PC-3 (cell line): ENCODE results near the gene DHRS1. TPM values are rescaled to one million over a fixed set of nuclear protein-coding genes. Genes with fewer than 3 reads are reported as not detected.

ENCODE experiments used
- ATAC-seq: fragments of 200-7000 bp; cut with Tn5 transposase; 2 replicates; pipeline ENCODE4 v1.9.1; 2020; ENCODE audit warnings: mild to moderate bottlenecking, moderate library complexity
- BruUV-seq: library from RNA; stranded (reverse); fragments of 400-500 nt; replicated peaks from 2 replicates; lab custom pipeline; 2021; lab: Mats Ljungman, UMichigan
- CTCF ChIA-PET: fragments of 300-600 bp; sonication (Branson Sonifier 250); formaldehyde crosslinking; loops from one replicate; lab custom pipeline; 2022; ENCODE audit warnings: antibody characterized with exemption; lab: Charles Lee
- POLR2A ChIA-PET: fragments of 300-600 bp; sonication (Branson Sonifier 250); formaldehyde crosslinking; loops from one replicate; lab custom pipeline; 2022; ENCODE audit warnings: antibody characterized with exemption; ENCODE audit not compliant: unreplicated experiment; lab: Charles Lee
- DNase-seq: peaks from one replicate; pipeline ENCODE4 v3.0.0-alpha.2; 2015
- H2AFZ ChIP-seq: fragments of 300-600 bp; sonication (generic); 2 replicates; pipeline ENCODE4 v1.6.0; 2016; ENCODE audit warnings: antibody characterized with exemption, low read length
- H3F3A ChIP-seq: fragments of 300-600 bp; sonication (generic); one replicate; pipeline ENCODE4 v1.6.0; 2017; ENCODE audit warnings: antibody characterized with exemption, low read length, control low read depth, mild to moderate bottlenecking; ENCODE audit not compliant: unreplicated experiment
- H3K27ac ChIP-seq: fragments of 300-600 bp; sonication (generic); 2 replicates; pipeline ENCODE4 v1.5.1; 2016; ENCODE audit warnings: mild to moderate bottlenecking, low read length
- H3K27me3 ChIP-seq: fragments of 300-600 bp; sonication (generic); 2 replicates; pipeline ENCODE4 v1.6.1; 2016; ENCODE audit warnings: low read length, mixed read lengths
- H3K36me3 ChIP-seq: fragments of 300-600 bp; sonication (generic); 2 replicates; pipeline ENCODE4 v1.6.1; 2016; ENCODE audit warnings: low read depth, mixed run types, low read length, mixed read lengths
- H3K4me1 ChIP-seq: fragments of 300-600 bp; sonication (generic); 2 replicates; pipeline ENCODE4 v1.5.1; 2016; ENCODE audit warnings: low read length; ENCODE audit not compliant: insufficient read depth
- H3K4me2 ChIP-seq: fragments of 300-600 bp; sonication (generic); 2 replicates; pipeline ENCODE4 v1.6.0; 2016; ENCODE audit warnings: low read length
- H3K4me3 ChIP-seq: fragments of 300-600 bp; sonication (generic); 2 replicates; pipeline ENCODE4 v1.5.1; 2016; ENCODE audit warnings: mild to moderate bottlenecking, low read length, mixed read lengths
- H3K79me2 ChIP-seq: fragments of 300-600 bp; sonication (generic); 2 replicates; pipeline ENCODE4 v1.6.1; 2017; ENCODE audit warnings: low read length, mixed read lengths
- H3K9ac ChIP-seq: fragments of 300-600 bp; sonication (generic); 2 replicates; pipeline ENCODE4 v1.6.0; 2016; ENCODE audit warnings: mild to moderate bottlenecking, low read length
- H3K9me2 ChIP-seq: fragments of 300-600 bp; sonication (generic); replicated peaks from 2 replicates; pipeline ENCODE4 v1.6.1; 2016; ENCODE audit warnings: mixed run types, low read length, mixed read lengths
- H3K9me3 ChIP-seq: fragments of 300-600 bp; sonication (generic); 2 replicates; pipeline ENCODE4 v1.6.1; 2016; ENCODE audit warnings: low read length, mixed read lengths
- H4K20me1 ChIP-seq: fragments of 300-600 bp; sonication (generic); 2 replicates; pipeline ENCODE4 v1.6.1; 2016; ENCODE audit warnings: low read length, mixed read lengths
- CTCF ChIP-seq: fragments of 300-600 bp; sonication (generic); conservative IDR thresholded peaks from 2 replicates; pipeline ENCODE4 v1.5.1; 2017; ENCODE audit warnings: antibody characterized with exemption, low read depth, mild to moderate bottlenecking, low read length
- EZH2 ChIP-seq: fragments of 300-600 bp; sonication (generic); IDR thresholded peaks from one replicate; pipeline ENCODE4 v1.6.1; 2017; ENCODE audit warnings: antibody characterized with exemption, mild to moderate bottlenecking, low read length; ENCODE audit not compliant: unreplicated experiment
- EZH2phosphoT487 ChIP-seq: fragments of 300-600 bp; sonication (generic); IDR thresholded peaks from 2 replicates; pipeline ENCODE4 v1.6.1; 2018; ENCODE audit warnings: mild to moderate bottlenecking, antibody characterized with exemption, low read length, borderline replicate concordance
- intact Hi-C: fragments of 100-400 bp; cut with micrococcal nuclease; formaldehyde crosslinking; loops from 2 replicates; pipeline ENCODE4 v1.9.0; 2023
- total RNA-seq: library from RNA; depleted of rRNA; stranded (reverse); fragments of >200 nt; gene quantifications from 2 replicates; pipeline ENCODE4 v1.2.3, GENCODE V29; 2014

DHRS1 gene
- total RNA-seq, 1 experiment from 2014 or later = 15.9 TPM

- ATAC-seq (no peak), DNase-seq (no peak)
- Histone ChIP-seq H3K4me2 (no peak overlapping the region), H3K36me3 (no peaks in the 10 kb centered on the region), H3K4me1 (no peaks in the 10 kb centered on the region), H3K27me3 (no peaks in the 10 kb centered on the region), H3K27ac (no peak overlapping the region), H3K9me3 (no peaks in the 10 kb centered on the region), H3K79me2 (no peaks in the 10 kb centered on the region), H3K4me3 (no peak overlapping the region), H3F3A (no peaks in the 10 kb centered on the region), H3K9me2 (no peaks in the 10 kb centered on the region), H4K20me1 (no peaks in the 10 kb centered on the region), H3K9ac (no peak overlapping the region), H2AFZ (no peak overlapping the region)
- CTCF ChIA-PET = interaction anchor here (0.6 kb wide), 1 partner anchor 77 kb away, joined by 5 read pairs; no protein-coding TSS in a partner anchor
- no TSS peak for BruUV-seq
- TF ChIP-seq EZH2 (no peak), EZH2phosphoT487 (no peak), CTCF (no peak)
- intact Hi-C loops = no loop called here
- POLR2A ChIA-PET = no interaction called here
These were observed 23.1 kb upstream of the DHRS1 start for GRCh38 chr14:24322672-24323071.

- Histone ChIP-seq H3K79me2 (no peaks in the 10 kb centered on the region), H2AFZ (no peak overlapping the region), H3K36me3 (no peaks in the 10 kb centered on the region), H3K4me3 (no peak overlapping the region), H3K27me3 (no peaks in the 10 kb centered on the region), H3K9me2 (no peaks in the 10 kb centered on the region), H3K9ac (no peak overlapping the region), H3K9me3 (no peaks in the 10 kb centered on the region), H3F3A (no peaks in the 10 kb centered on the region), H3K27ac (no peak overlapping the region), H4K20me1 (no peaks in the 10 kb centered on the region), H3K4me1 (peaks cover 12% of the 10 kb centered on the region), H3K4me2 (no peak overlapping the region)
- no peak for ATAC-seq
- BruUV-seq = no TSS peak
- DNase-seq = no peak
- no peak for TF ChIP-seq EZH2
- no peak for TF ChIP-seq CTCF
- TF ChIP-seq EZH2phosphoT487 = no peak
- intact Hi-C loops = no loop called here
- ChIA-PET CTCF (no interaction called here), POLR2A (no interaction called here)
These were observed 21.8 kb upstream of the DHRS1 start for GRCh38 chr14:24321212-24321975.
